ENCODE data around the gene SEZ6. TPM values are rescaled to one million over a fixed set of nuclear protein-coding genes. Genes with fewer than 3 reads are reported as not detected.
A peak's percentile ranks its signal among the peaks of the same experiment; 100 is the strongest.

The SEZ6 gene
- total and polyA plus RNA-seq, 3 experiments from 2014 or later = 1.6 TPM; not detected in 2

DNA sequence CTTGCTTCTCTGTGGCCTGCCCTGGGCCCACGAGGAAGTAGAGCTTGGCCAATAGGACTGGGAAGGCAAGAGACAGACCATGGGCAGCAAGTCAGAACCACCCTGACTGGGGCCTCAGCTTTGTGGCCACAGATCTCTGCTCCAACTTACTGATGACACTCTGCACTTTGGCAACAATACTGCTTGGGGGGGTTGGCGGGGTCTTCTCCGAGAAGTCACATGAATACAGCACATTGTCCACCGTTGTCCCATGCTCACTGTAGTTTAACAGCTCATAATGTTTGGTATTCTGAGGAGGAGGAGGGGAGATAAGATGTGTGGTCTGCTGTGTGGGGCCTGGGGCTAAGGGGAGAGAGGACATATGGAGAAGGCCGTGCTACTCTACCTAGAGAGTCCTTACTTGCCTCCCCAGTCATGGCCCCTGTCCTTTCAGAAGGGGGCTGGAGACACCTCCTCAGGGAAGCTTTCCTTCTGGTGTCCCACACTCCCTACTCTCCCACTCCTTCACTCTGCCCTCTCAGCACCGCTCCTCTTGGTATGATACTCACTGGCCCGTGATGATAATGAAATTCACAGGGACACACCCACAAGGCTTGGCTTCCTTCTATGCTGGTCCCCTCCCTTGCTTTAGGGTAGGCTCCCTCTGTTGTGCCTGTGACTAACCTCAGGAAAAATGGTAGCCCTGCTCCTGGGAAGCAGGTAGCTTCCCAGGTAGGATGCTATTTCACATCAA, 99.0 kb downstream of the SEZ6 start:
- H3K9me3 Mint-ChIP-seq = no peaks in the 10 kb centered on the region
- ChIA-PET POLR2A (interaction anchor here (0.5 kb wide), 1 partner anchor 53 kb away, joined by 8 read pairs; no protein-coding TSS in a partner anchor), CTCF (interaction anchor here (0.6 to 6.7 kb wide), 9 partner anchors 9 to 210 kb away, joined by 3 to 33 read pairs (median 6); partner anchors contain the start of genes FLOT2, PHF12 and TLCD1)
- H3K4me1 ChIP-seq (ENCODE audit: insufficient read depth, low read length) = peaks cover 10% of the 10 kb centered on the region
- peak overlapping the region in 7 of 8 donors; percentile 14 to 90 (median 61) for H3K27ac Mint-ChIP-seq
- H3K4me3 Mint-ChIP-seq = peak overlapping the region in 1 of 7 donors; percentile 48
- H3K36me3 ChIP-seq (ENCODE audit: insufficient read depth, low read length) = peaks cover 48% of the 10 kb centered on the region
- H3K4me3 ChIP-seq (ENCODE audit: low read length) = no peak overlapping the region
- H3K9me3 ChIP-seq (ENCODE audit: low read length) = no peaks in the 10 kb centered on the region
- H3K27ac ChIP-seq (ENCODE audit: low read depth, low read length) = no peak overlapping the region
- peaks cover 0 to 74% (median 10%) of the 10 kb centered on the region in 3 donors for H3K36me3 Mint-ChIP-seq
- no peak for DNase-seq
- H3K27me3 Mint-ChIP-seq = no peaks in the 10 kb centered on the region
- no peaks in the 10 kb centered on the region for H3K27me3 ChIP-seq (ENCODE audit: insufficient read depth, low read length, poor library complexity, severe bottlenecking)
- H3K4me1 Mint-ChIP-seq = peaks cover 10 to 16% (median 15%) of the 10 kb centered on the region in 3 donors

DNA sequence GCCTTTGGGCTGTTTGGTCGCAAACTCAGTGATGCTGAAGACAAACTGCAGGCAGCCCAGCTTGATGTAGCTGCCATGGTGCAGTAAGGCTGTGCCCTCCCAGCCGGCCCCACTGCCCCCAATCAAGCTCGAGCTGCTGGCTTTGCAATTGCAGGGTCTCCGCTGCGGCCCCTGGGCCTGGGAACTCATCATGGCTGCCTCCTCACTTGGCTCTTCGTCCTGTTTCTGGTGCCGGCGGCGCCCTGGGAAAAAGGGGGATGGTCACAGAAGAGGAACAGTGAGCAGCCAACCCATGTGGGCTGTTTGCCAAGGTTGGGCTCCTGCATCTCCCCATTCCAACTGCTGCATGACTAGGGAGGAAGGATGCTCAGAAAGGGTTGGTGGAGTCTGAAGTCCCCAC, 99.6 kb downstream of the SEZ6 start:
- H3K36me3 ChIP-seq (ENCODE audit: insufficient read depth, low read length) = peaks cover 42% of the 10 kb centered on the region
- H3K9me3 Mint-ChIP-seq = no peaks in the 10 kb centered on the region
- peak overlapping the region in 5 of 8 donors; percentile 50 to 90 (median 61) for H3K27ac Mint-ChIP-seq
- no peak for DNase-seq
- peaks cover 16% of the 10 kb centered on the region for H3K4me1 ChIP-seq (ENCODE audit: insufficient read depth, low read length)
- no peaks in the 10 kb centered on the region for H3K9me3 ChIP-seq (ENCODE audit: low read length)
- H3K27me3 ChIP-seq (ENCODE audit: insufficient read depth, low read length, poor library complexity, severe bottlenecking) = no peaks in the 10 kb centered on the region
- H3K4me3 Mint-ChIP-seq = no peak overlapping the region
- H3K4me3 ChIP-seq (ENCODE audit: low read length) = no peak overlapping the region
- H3K36me3 Mint-ChIP-seq = peaks cover 0 to 69% (median 10%) of the 10 kb centered on the region in 3 donors
- ChIA-PET CTCF (interaction anchor here (0.6 to 2.4 kb wide), 4 partner anchors 8 to 179 kb away, joined by 3 to 9 read pairs (median 4); partner anchors contain the start of genes FLOT2, PHF12 and TLCD1), POLR2A (no interaction called here)
- peaks cover 15 to 22% (median 20%) of the 10 kb centered on the region in 3 donors for H3K4me1 Mint-ChIP-seq
- no peak overlapping the region for H3K27ac ChIP-seq (ENCODE audit: low read depth, low read length)
- H3K27me3 Mint-ChIP-seq = no peaks in the 10 kb centered on the region

Other genes starting within 250 kb of the SEZ6 start
- 10 to 100 TPM; 20.6 to 21.5 TPM for gene FAM222B, start 163.2 kb downstream of the SEZ6 start, total RNA-seq
- 19.3 TPM for gene FAM222B, start 163.2 kb downstream of the SEZ6 start, polyA plus RNA-seq
- gene ERAL1, start 151.0 kb downstream of the SEZ6 start, total RNA-seq = 10 to 100 TPM; 84.1 to 86.2 TPM
- 44.7 TPM for gene ERAL1, start 151.0 kb downstream of the SEZ6 start, polyA plus RNA-seq
- 100 to 1,000 TPM; 113 to 115 TPM for gene FLOT2, start 108.3 kb downstream of the SEZ6 start, total RNA-seq
- 268 TPM for gene FLOT2, start 108.3 kb downstream of the SEZ6 start, polyA plus RNA-seq
- 10 to 100 TPM; 32.6 to 34.7 TPM for gene DHRS13, start 103.0 kb downstream of the SEZ6 start, total RNA-seq
- 26.5 TPM for gene DHRS13, start 103.0 kb downstream of the SEZ6 start, polyA plus RNA-seq
- gene PHF12, start 54.5 kb downstream of the SEZ6 start, total RNA-seq = 10 to 100 TPM; 58.1 to 62.1 TPM
- gene PHF12, start 54.5 kb downstream of the SEZ6 start, polyA plus RNA-seq = 11.6 TPM
- gene PIPOX, start 37.1 kb upstream of the SEZ6 start, total RNA-seq = 1 to 10 TPM; 1.8 to 2.2 TPM
- gene PIPOX, start 37.1 kb upstream of the SEZ6 start, polyA plus RNA-seq = 0.99 TPM
- 10 to 100 TPM; 34.0 to 39.7 TPM for gene MYO18A, start 174.4 kb upstream of the SEZ6 start, total RNA-seq
- 39.7 TPM for gene MYO18A, start 174.4 kb upstream of the SEZ6 start, polyA plus RNA-seq
- gene CRYBA1, start 240.8 kb upstream of the SEZ6 start, total RNA-seq = not detected
- gene CRYBA1, start 240.8 kb upstream of the SEZ6 start, polyA plus RNA-seq = not detected